HEK293T (cell line): ENCODE results near the gene SOX6.

ENCODE experiments used
- CTCF ChIA-PET: fragments of 350-600 bp; formaldehyde crosslinking; extraction: SDS; loops from one replicate; lab custom pipeline; 2021; ENCODE audit warnings: antibody characterized with exemption, inconsistent platforms; lab: Yijun Ruan, JAX
- POLR2A ChIA-PET: fragments of 350-600 bp; formaldehyde crosslinking; extraction: SDS; loops from one replicate; lab custom pipeline; 2020; ENCODE audit warnings: antibody characterized with exemption, inconsistent platforms; lab: Yijun Ruan, JAX
- DNase-seq: peaks from one replicate; pipeline ENCODE4 v3.0.0; 2012; ENCODE audit warnings: mixed read lengths; ENCODE audit errors: extremely low spot score
- ARNT ChIP-seq: fragments of 450-650 bp; IDR thresholded peaks from 2 replicates; pipeline ENCODE4 v1.6.1; 2017; ENCODE audit warnings: mild to moderate bottlenecking
- BHLHE40 ChIP-seq: fragments of 450-650 bp; IDR thresholded peaks from 2 replicates; pipeline ENCODE4 v1.6.1; 2016; ENCODE audit warnings: mild to moderate bottlenecking, moderate library complexity, borderline replicate concordance
- CTBP1 ChIP-seq: fragments of 450-650 bp; IDR thresholded peaks from 2 replicates; pipeline ENCODE4 v1.6.1; 2016; ENCODE audit warnings: borderline replicate concordance
- ELF4 ChIP-seq: fragments of 450-650 bp; IDR thresholded peaks from 2 replicates; pipeline ENCODE4 v1.6.1; 2017; ENCODE audit warnings: antibody characterized with exemption
- FOXA1 ChIP-seq: fragments of 450-650 bp; IDR thresholded peaks from 2 replicates; pipeline ENCODE4 v1.6.1; 2016; ENCODE audit warnings: mild to moderate bottlenecking
- FOXK2 ChIP-seq: fragments of 450-650 bp; IDR thresholded peaks from 2 replicates; pipeline ENCODE4 v1.6.1; 2016; ENCODE audit warnings: mild to moderate bottlenecking
- FOXM1 ChIP-seq: fragments of 450-650 bp; IDR thresholded peaks from 2 replicates; pipeline ENCODE4 v1.6.1; 2017; ENCODE audit warnings: mild to moderate bottlenecking, borderline replicate concordance
- HDGF ChIP-seq: fragments of 450-650 bp; IDR thresholded peaks from 2 replicates; pipeline ENCODE4 v1.6.1; 2017; ENCODE audit warnings: antibody characterized with exemption, borderline replicate concordance
- L3MBTL2 ChIP-seq: fragments of 450-650 bp; conservative IDR thresholded peaks from 2 replicates; pipeline ENCODE4 v1.6.1; 2016; ENCODE audit warnings: mild to moderate bottlenecking
- LEF1 ChIP-seq: fragments of 450-650 bp; IDR thresholded peaks from 2 replicates; pipeline ENCODE4 v1.6.1; 2017; ENCODE audit warnings: mild to moderate bottlenecking, borderline replicate concordance
- NFRKB ChIP-seq: fragments of 450-650 bp; IDR thresholded peaks from 2 replicates; pipeline ENCODE4 v1.6.1; 2016; ENCODE audit warnings: mild to moderate bottlenecking, moderate library complexity
- SP1 ChIP-seq: fragments of 450-650 bp; IDR thresholded peaks from 2 replicates; pipeline ENCODE4 v1.6.1; 2017
- SUZ12 ChIP-seq: fragments of 450-650 bp; IDR thresholded peaks from 2 replicates; pipeline ENCODE4 v1.6.1; 2016; ENCODE audit warnings: mild to moderate bottlenecking
- TARDBP ChIP-seq: fragments of 450-650 bp; IDR thresholded peaks from 2 replicates; pipeline ENCODE4 v1.6.1; 2016
- ZNF384 ChIP-seq: fragments of 450-650 bp; IDR thresholded peaks from 2 replicates; pipeline ENCODE4 v1.6.1; 2016
- TF ChIP-seq, protein P1 (sequence below): fragments of 450-650 bp; IDR thresholded peaks from 2 replicates; pipeline ENCODE4 v1.6.1; 2016

The SOX6 gene

GRCh38 chr11:15985860-15986139 lies 370.5 kb downstream of the SOX6 start:
- no peak for DNase-seq
- no peak for TF ChIP-seq NFRKB
- no peak for TF ChIP-seq LEF1
- TF ChIP-seq ZNF384, result no peak
- TF ChIP-seq, protein P1, sequence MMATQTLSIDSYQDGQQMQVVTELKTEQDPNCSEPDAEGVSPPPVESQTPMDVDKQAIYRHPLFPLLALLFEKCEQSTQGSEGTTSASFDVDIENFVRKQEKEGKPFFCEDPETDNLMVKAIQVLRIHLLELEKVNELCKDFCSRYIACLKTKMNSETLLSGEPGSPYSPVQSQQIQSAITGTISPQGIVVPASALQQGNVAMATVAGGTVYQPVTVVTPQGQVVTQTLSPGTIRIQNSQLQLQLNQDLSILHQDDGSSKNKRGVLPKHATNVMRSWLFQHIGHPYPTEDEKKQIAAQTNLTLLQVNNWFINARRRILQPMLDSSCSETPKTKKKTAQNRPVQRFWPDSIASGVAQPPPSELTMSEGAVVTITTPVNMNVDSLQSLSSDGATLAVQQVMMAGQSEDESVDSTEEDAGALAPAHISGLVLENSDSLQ, result no peak
- TF ChIP-seq BHLHE40, result no peak
- no peak for TF ChIP-seq SP1
- TF ChIP-seq CTBP1, result no peak
- no peak for TF ChIP-seq HDGF
- TF ChIP-seq ARNT, result no peak
- no peak for TF ChIP-seq FOXM1
- TF ChIP-seq TARDBP, result no peak
- no peak for TF ChIP-seq SUZ12
- no peak for TF ChIP-seq FOXK2
- TF ChIP-seq L3MBTL2, result no peak
- no peak for TF ChIP-seq ELF4
- TF ChIP-seq FOXA1, result no peak
- POLR2A ChIA-PET, result no interaction called here
- CTCF ChIA-PET, result no interaction called here

GRCh38 chr11:15985127-15985859 lies 371.1 kb downstream of the SOX6 start:
- ChIA-PET POLR2A (no interaction called here), CTCF (no interaction called here)

GRCh38 chr11:15981292-15981691 lies 375.1 kb downstream of the SOX6 start:
- TF ChIP-seq NFRKB (no peak), FOXA1 (no peak), FOXK2 (no peak), L3MBTL2 (no peak), BHLHE40 (no peak)
- no peak for DNase-seq
- ChIA-PET POLR2A (no interaction called here), CTCF (no interaction called here)

More at GRCh38 chr11:15985127-15985859, 371.1 kb downstream of the SOX6 start:
- TF ChIP-seq BHLHE40 (no peak), L3MBTL2 (no peak), HDGF (no peak), SP1 (no peak), ZNF384 (no peak), SUZ12 (no peak), ELF4 (no peak), FOXM1 (no peak), ARNT (no peak), LEF1 (no peak), CTBP1 (no peak), TARDBP (no peak), FOXK2 (no peak), NFRKB (no peak), FOXA1 (no peak)
- TF ChIP-seq, protein P1, result no peak
- DNase-seq, result no peak

- no peak for DNase-seq
- CTCF ChIA-PET, result no interaction called here
These were observed 379.2 kb downstream of the SOX6 start for GRCh38 chr11:15977116-15977515.

GRCh38 chr11:15976433-15977045 lies 379.8 kb downstream of the SOX6 start:
- CTCF ChIA-PET, result no interaction called here
- TF ChIP-seq SUZ12 (no peak), ELF4 (no peak)
- no peak for DNase-seq
- POLR2A ChIA-PET, result no interaction called here

More at GRCh38 chr11:15977116-15977515, 379.2 kb downstream of the SOX6 start:
- POLR2A ChIA-PET, result no interaction called here
- TF ChIP-seq LEF1 (no peak), FOXA1 (no peak), CTBP1 (no peak), ZNF384 (no peak), FOXK2 (no peak), L3MBTL2 (no peak), FOXM1 (no peak), NFRKB (no peak), ARNT (no peak), HDGF (no peak), BHLHE40 (no peak), SUZ12 (no peak)

GRCh38 chr11:15975742-15976141 lies 380.6 kb downstream of the SOX6 start:
- ChIA-PET POLR2A (no interaction called here), CTCF (interaction anchor here (1.0 kb wide), 1 partner anchor 13 kb away, joined by 3 read pairs; no protein-coding TSS in a partner anchor)
- TF ChIP-seq ELF4, result no peak
- TF ChIP-seq NFRKB, result no peak
- DNase-seq, result no peak

- TF ChIP-seq HDGF, result no peak
- TF ChIP-seq ZNF384, result no peak
- no peak for TF ChIP-seq L3MBTL2
- no peak for TF ChIP-seq ELF4
- no peak for TF ChIP-seq TARDBP
- no peak for TF ChIP-seq SP1
- TF ChIP-seq, protein P1, result no peak
- no peak for TF ChIP-seq SUZ12
- ChIA-PET POLR2A (no interaction called here), CTCF (no interaction called here)
- DNase-seq, result no peak
These were observed 383.5 kb downstream of the SOX6 start for GRCh38 chr11:15972838-15973237.
